HCT116 (cell line): Measurements from ENCODE around the gene FGF1. TPM values are rescaled to one million over a fixed set of nuclear protein-coding genes. Genes with fewer than 3 reads are reported as not detected.

Experiments
- ATAC-seq: fragments of 200-7000 bp; cut with Tn5 transposase; 2 replicates; pipeline ENCODE4 v1.9.1; 2020; ENCODE audit warnings: mild to moderate bottlenecking, moderate library complexity
- BruUV-seq: library from RNA; stranded (reverse); fragments of 400-500 nt; replicated peaks from 2 replicates; lab custom pipeline; 2021; lab: Mats Ljungman, UMichigan
- CTCF ChIA-PET: fragments of 300-600 bp; sonication (Branson Sonifier 250); formaldehyde crosslinking; loops from one replicate; lab custom pipeline; 2021; ENCODE audit warnings: antibody characterized with exemption; lab: Charles Lee
- POLR2A ChIA-PET: fragments of 300-600, 350-600 bp; sonication (Branson Sonifier 250); formaldehyde crosslinking; loops from one replicate; lab custom pipeline; 2021; ENCODE audit warnings: antibody characterized with exemption; lab: Charles Lee
- RAD21 ChIA-PET, 2 experiments: fragments of 300-600 bp; sonication (Branson Sonifier 250); formaldehyde crosslinking; loops; one replicate each; lab custom pipeline; 2023; ENCODE audit warnings: low total read pairs in 2 of 2; ENCODE audit not compliant: uncharacterized antibody in 2 of 2, unreplicated experiment in 2 of 2, low non-redundant PET in 1 of 2; lab: Charles Lee
- DNase-seq: peaks from one replicate; pipeline ENCODE4 v3.0.0-alpha.2; 2010; ENCODE audit warnings: low read depth, low spot score
- H2AFZ ChIP-seq: fragments of 200-600 bp; shearing (Covaris generic), sonication (generic); 2 replicates; pipeline ENCODE4 v1.6.1; 2017; ENCODE audit warnings: low read depth, mixed run types, mixed read lengths, antibody characterized with exemption, low read length; ENCODE audit not compliant: poor library complexity, severe bottlenecking
- H3K27ac ChIP-seq: 2 replicates; pipeline ENCODE4 v1.5.1; 2012; ENCODE audit warnings: low read depth, low read length
- H3K27me3 ChIP-seq: fragments of 200-600 bp; sonication (generic); 2 replicates; pipeline ENCODE4 v1.6.1; 2016; ENCODE audit warnings: mixed run types, low read length, mixed read lengths; ENCODE audit not compliant: insufficient read depth
- H3K36me3 ChIP-seq, 2 experiments: fragments of 200-500 bp in 1 of 2; fragments of 200-600 bp in 1 of 2; sonication (Bioruptor generic) in 1 of 2; sonication (generic) in 1 of 2; 2 replicates each; pipeline versions ENCODE4 v1.5.1 to v1.6.1; 2014 to 2016; ENCODE audit warnings: low read length in 2 of 2, inconsistent platforms in 1 of 2, mixed read lengths in 1 of 2, mixed run types in 1 of 2; ENCODE audit not compliant: insufficient read depth in 2 of 2, control insufficient read depth in 1 of 2
- H3K4me1 ChIP-seq, 2 experiments: fragments of 200-600 bp in 1 of 2; sonication (generic) in 1 of 2; 2 replicates each; pipeline versions ENCODE4 v1.5.1 to v1.6.1; 2012 to 2017; ENCODE audit warnings: low read length in 2 of 2, inconsistent platforms in 1 of 2, mild to moderate bottlenecking in 1 of 2, mixed read lengths in 1 of 2, mixed run types in 1 of 2, moderate library complexity in 1 of 2; ENCODE audit not compliant: insufficient read depth in 2 of 2, control insufficient read depth in 1 of 2
- H3K4me2 ChIP-seq: fragments of 200-600 bp; sonication (generic); 2 replicates; pipeline ENCODE4 v1.6.1; 2017; ENCODE audit warnings: mixed run types, low read length, mixed read lengths
- H3K4me3 ChIP-seq, 2 experiments: fragments of 200-600 bp in 1 of 2; sonication (generic) in 1 of 2; replicated peaks in 1 of 2; 2 replicates each; pipeline ENCODE4 v1.5.1; 2011 to 2016; ENCODE audit warnings: low read length in 2 of 2, control low read depth in 1 of 2, low read depth in 1 of 2, mild to moderate bottlenecking in 1 of 2, mixed read lengths in 1 of 2, mixed run types in 1 of 2
- H3K79me2 ChIP-seq: fragments of 200-600 bp; sonication (generic); 2 replicates; pipeline ENCODE4 v1.6.1; 2017; ENCODE audit warnings: mild to moderate bottlenecking, mixed run types, low read length, moderate library complexity, mixed read lengths; ENCODE audit not compliant: insufficient read depth
- H3K9ac ChIP-seq: fragments of 200-600 bp; sonication (generic); 2 replicates; pipeline ENCODE4 v1.6.1; 2016; ENCODE audit warnings: low read length, mixed read lengths
- H3K9me2 ChIP-seq: fragments of 200-600 bp; sonication (generic), shearing (Covaris generic); 2 replicates; pipeline ENCODE4 v1.6.1; 2017; ENCODE audit warnings: mixed run types, mild to moderate bottlenecking, moderate library complexity; ENCODE audit not compliant: insufficient read depth
- H3K9me3 ChIP-seq, 2 experiments: fragments of 200-500 bp in 1 of 2; fragments of 200-600 bp in 1 of 2; sonication (Bioruptor generic) in 1 of 2; sonication (generic) in 1 of 2; 2 replicates each; pipeline ENCODE4 v1.6.1; 2014 to 2017; ENCODE audit warnings: low read length in 2 of 2, mixed read lengths in 2 of 2, inconsistent platforms in 1 of 2, low read depth in 1 of 2, mild to moderate bottlenecking in 1 of 2, mixed run types in 1 of 2, moderate library complexity in 1 of 2; ENCODE audit not compliant: control insufficient read depth in 1 of 2, insufficient read depth in 1 of 2
- H4K20me1 ChIP-seq: fragments of 200-600 bp; sonication (generic), shearing (Covaris generic); 2 replicates; pipeline ENCODE4 v1.6.1; 2017; ENCODE audit warnings: mixed run types, mild to moderate bottlenecking, moderate library complexity; ENCODE audit not compliant: insufficient read depth
- CBX3 ChIP-seq: IDR thresholded peaks from 2 replicates; pipeline ENCODE4 v1.6.1; 2012; ENCODE audit warnings: low read depth
- CEBPB ChIP-seq: IDR thresholded peaks from 2 replicates; pipeline ENCODE4 v1.6.1; 2012; ENCODE audit warnings: low read depth
- EGR1 ChIP-seq: IDR thresholded peaks from 2 replicates; pipeline ENCODE4 v1.6.1; 2012; ENCODE audit warnings: low read depth
- EZH2phosphoT487 ChIP-seq: fragments of 200-600 bp; IDR thresholded peaks from 2 replicates; pipeline ENCODE4 v1.6.1; 2018; ENCODE audit warnings: antibody characterized with exemption, borderline replicate concordance
- FOSL1 ChIP-seq: IDR thresholded peaks from 2 replicates; pipeline ENCODE4 v1.6.1; 2012; ENCODE audit warnings: low read depth
- JUND ChIP-seq: IDR thresholded peaks from 2 replicates; pipeline ENCODE4 v1.6.1; 2012
- POLR2A ChIP-seq: IDR thresholded peaks from 2 replicates; pipeline ENCODE4 v1.7.0; 2011; ENCODE audit warnings: borderline replicate concordance; ENCODE audit not compliant: insufficient read depth, insufficient read length; ENCODE audit errors: extremely low read depth
- POLR2AphosphoS5 ChIP-seq: IDR thresholded peaks from 2 replicates; pipeline ENCODE4 v1.6.1; 2011; ENCODE audit warnings: mild to moderate bottlenecking, low read depth, low read length, moderate library complexity
- SIN3A ChIP-seq: IDR thresholded peaks from 2 replicates; pipeline ENCODE4 v1.6.1; 2012; ENCODE audit warnings: low read depth
- SP1 ChIP-seq: IDR thresholded peaks from 2 replicates; pipeline ENCODE4 v1.6.1; 2012; ENCODE audit warnings: low read depth
- SRF ChIP-seq: IDR thresholded peaks from 2 replicates; pipeline ENCODE4 v1.6.1; 2012; ENCODE audit warnings: low read depth
- TCF7L2 ChIP-seq: IDR thresholded peaks from 2 replicates; pipeline ENCODE4 v1.7.0; 2011; ENCODE audit warnings: borderline replicate concordance, inconsistent platforms; ENCODE audit not compliant: insufficient read depth, insufficient read length; ENCODE audit errors: extremely low read depth
- YY1 ChIP-seq: IDR thresholded peaks from 2 replicates; pipeline ENCODE4 v1.6.1; 2011; ENCODE audit warnings: low read length, low read depth, moderate library complexity, mild to moderate bottlenecking; ENCODE audit not compliant: insufficient replicate concordance; ENCODE audit errors: extremely low read depth
- ZBTB33 ChIP-seq: IDR thresholded peaks from 2 replicates; pipeline ENCODE4 v1.6.1; 2011; ENCODE audit warnings: mild to moderate bottlenecking, low read length, moderate library complexity; ENCODE audit not compliant: insufficient replicate concordance; ENCODE audit errors: extremely low read depth
- ZNF274 ChIP-seq: fragments of 200-500 bp; sonication (Bioruptor generic); IDR thresholded peaks from 2 replicates; pipeline ENCODE4 v1.6.1; 2014; ENCODE audit warnings: mild to moderate bottlenecking, low read depth, low read length, inconsistent platforms
- intact Hi-C: fragments of 100-400 bp; cut with micrococcal nuclease; formaldehyde crosslinking; loops from 2 replicates; pipeline ENCODE4 v1.10.0; 2022
- total RNA-seq: library from RNA; stranded (reverse); gene quantifications from one replicate; pipeline ENCODE4 v1.2.1, GENCODE V29; 2021; ENCODE audit not compliant: unreplicated experiment
- TF ChIP-seq, protein P1 (sequence below), 3 experiments: fragments of 200-600 bp in 1 of 3; sonication (generic) in 1 of 3; IDR thresholded peaks in 2 of 3; conservative IDR thresholded peaks in 1 of 3; 2 replicates each; pipeline ENCODE4 v1.5.1; 2012 to 2017; ENCODE audit warnings: low read depth in 2 of 3, low read length in 2 of 3, antibody characterized with exemption in 1 of 3, borderline replicate concordance in 1 of 3, control low read depth in 1 of 3, mild to moderate bottlenecking in 1 of 3, mixed read lengths in 1 of 3, mixed run types in 1 of 3, moderate library complexity in 1 of 3; ENCODE audit not compliant: insufficient read depth in 1 of 3

FGF1 gene
- total RNA-seq, 1 experiment from 2014 or later, result not detected

DNA sequence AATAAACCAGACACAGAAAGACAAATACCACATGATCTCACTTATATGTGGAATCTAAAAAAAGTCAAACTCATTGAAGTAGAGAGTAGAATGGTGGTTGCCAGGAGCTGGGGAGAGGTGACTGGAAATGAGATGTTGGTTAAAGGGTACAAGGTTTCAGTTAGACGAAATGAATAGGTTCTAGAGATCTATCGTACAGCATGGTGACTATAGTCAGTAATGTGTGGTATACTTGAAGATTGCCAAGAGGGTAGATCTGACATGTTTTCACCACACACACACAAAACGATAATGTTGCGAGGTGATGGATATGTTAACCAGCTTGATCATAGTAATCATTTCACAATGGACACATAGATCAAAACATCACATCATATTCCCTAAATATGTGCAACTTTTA lies 46.4 kb downstream of the FGF1 start (continued):
- TF ChIP-seq, protein P1, sequence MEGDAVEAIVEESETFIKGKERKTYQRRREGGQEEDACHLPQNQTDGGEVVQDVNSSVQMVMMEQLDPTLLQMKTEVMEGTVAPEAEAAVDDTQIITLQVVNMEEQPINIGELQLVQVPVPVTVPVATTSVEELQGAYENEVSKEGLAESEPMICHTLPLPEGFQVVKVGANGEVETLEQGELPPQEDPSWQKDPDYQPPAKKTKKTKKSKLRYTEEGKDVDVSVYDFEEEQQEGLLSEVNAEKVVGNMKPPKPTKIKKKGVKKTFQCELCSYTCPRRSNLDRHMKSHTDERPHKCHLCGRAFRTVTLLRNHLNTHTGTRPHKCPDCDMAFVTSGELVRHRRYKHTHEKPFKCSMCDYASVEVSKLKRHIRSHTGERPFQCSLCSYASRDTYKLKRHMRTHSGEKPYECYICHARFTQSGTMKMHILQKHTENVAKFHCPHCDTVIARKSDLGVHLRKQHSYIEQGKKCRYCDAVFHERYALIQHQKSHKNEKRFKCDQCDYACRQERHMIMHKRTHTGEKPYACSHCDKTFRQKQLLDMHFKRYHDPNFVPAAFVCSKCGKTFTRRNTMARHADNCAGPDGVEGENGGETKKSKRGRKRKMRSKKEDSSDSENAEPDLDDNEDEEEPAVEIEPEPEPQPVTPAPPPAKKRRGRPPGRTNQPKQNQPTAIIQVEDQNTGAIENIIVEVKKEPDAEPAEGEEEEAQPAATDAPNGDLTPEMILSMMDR (IDR thresholded peaks at IDR 0.05 in 2 of 3, conservative IDR thresholded peaks at IDR 0.05 in 1 of 3; ENCODE audit: borderline replicate concordance in 1 of 3, insufficient read depth in 1 of 3, low read depth in 2 of 3, low read length in 2 of 3), result no peak

GRCh38 chr5:142637871-142638270 lies 48.0 kb downstream of the FGF1 start:
- H3K9me3 ChIP-seq, result no peaks in the 10 kb centered on the region
- no peaks in the 10 kb centered on the region for H3K27me3 ChIP-seq
- no peaks in the 10 kb centered on the region for H4K20me1 ChIP-seq
- ChIA-PET RAD21 (no interaction called here), CTCF (no interaction called here), POLR2A (no interaction called here)
- no TSS peak for BruUV-seq
- DNase-seq, result no peak
- no peak overlapping the region for H2AFZ ChIP-seq
- no peak overlapping the region for H3K27ac ChIP-seq
- no peak overlapping the region for H3K4me2 ChIP-seq
- H3K9ac ChIP-seq, result no peak overlapping the region
- no peaks in the 10 kb centered on the region for H3K9me2 ChIP-seq
- no peaks in the 10 kb centered on the region for H3K79me2 ChIP-seq
- no peaks in the 10 kb centered on the region for H3K36me3 ChIP-seq
- intact Hi-C loops, result no loop called here
- ATAC-seq, result no peak
- peaks cover 0 to 5% of the 10 kb centered on the region in 2 experiments; a peak in 1 of 4 replicates for H3K4me1 ChIP-seq
- no peak overlapping the region for H3K4me3 ChIP-seq
- no peak for TF ChIP-seq POLR2AphosphoS5
- TF ChIP-seq ZNF274, result no peak
- TF ChIP-seq YY1, result no peak
- TF ChIP-seq JUND, result no peak
- TF ChIP-seq ZBTB33, result no peak
- TF ChIP-seq, protein P1 (IDR thresholded peaks at IDR 0.05 in 2 of 3, conservative IDR thresholded peaks at IDR 0.05 in 1 of 3; ENCODE audit: borderline replicate concordance in 1 of 3, insufficient read depth in 1 of 3, low read depth in 2 of 3, low read length in 2 of 3), result no peak
- TF ChIP-seq POLR2A, result no peak
- TF ChIP-seq EZH2phosphoT487, result no peak
- TF ChIP-seq TCF7L2, result no peak
- TF ChIP-seq SRF, result no peak
- TF ChIP-seq CEBPB, result no peak
- TF ChIP-seq SIN3A, result no peak
- TF ChIP-seq SP1, result no peak
- no peak for TF ChIP-seq CBX3
- no peak for TF ChIP-seq FOSL1
- no peak for TF ChIP-seq EGR1
